ENCODE measurements around the gene CSRP1. TPM values are rescaled to one million over a fixed set of nuclear protein-coding genes. Genes with fewer than 3 reads are reported as not detected.
"Not testable (repeated sequence)": the region's sequence is repeated elsewhere in the genome, so short reads cannot be mapped to it uniquely, and the experiment has no call there.

The CSRP1 gene
- total and polyA plus RNA-seq, 2 donors (not counting 1 experiment from before 2014, with no cell fraction given), result 23.8 to 36.7 TPM

- no peaks in the 10 kb centered on the region for H3K36me3 ChIP-seq (replicated peaks in 1 of 2; ENCODE audit: control extremely low read depth in 1 of 2, control insufficient read depth in 1 of 2, extremely low read depth in 1 of 2, insufficient read depth in 2 of 2, low read length in 1 of 2)
- Mint-ChIP-seq H3K4me1 (peaks cover 6% of the 10 kb centered on the region), H3K4me3 (no peak overlapping the region), H3K27me3 (peaks cover 50% of the 10 kb centered on the region), H3K27ac (no peak overlapping the region), H3K9me3 (ENCODE audit: insufficient read depth) (no peaks in the 10 kb centered on the region)
- intact Hi-C loops (cut with micrococcal nuclease), result no loop called here
- no peak overlapping the region for H2AFZ ChIP-seq (ENCODE audit: insufficient read depth, low read depth, low read length, poor library complexity, severe bottlenecking)
- no peak overlapping the region for H3K27ac ChIP-seq (ENCODE audit: low read length in 2 of 2)
- CTCF ChIA-PET, result interaction anchor here (1.2 to 1.6 kb wide), 2 partner anchors 8 to 39 kb away, joined by 4 to 7 read pairs; no protein-coding TSS in a partner anchor
- H3K9ac ChIP-seq (ENCODE audit: low read length), result no peak overlapping the region
- no peak for TF ChIP-seq EZH2 (IDR thresholded peaks at IDR 0.05; ENCODE audit: borderline replicate concordance, insufficient read depth, low read depth, low read length, poor library complexity, severe bottlenecking)
- TF ChIP-seq CTCF (IDR thresholded peaks at IDR 0.05), result no peak
- H3K79me2 ChIP-seq (ENCODE audit: control insufficient read depth, insufficient read depth, low read length), result no peaks in the 10 kb centered on the region
- no peak for ATAC-seq (ENCODE audit: low read depth)
- WGBS (ENCODE audit: insufficient coverage), result 90% methylated on average over 1 of the region's 2 CpGs
- POLR2A ChIA-PET, result no interaction called here
- H3K9me3 ChIP-seq (ENCODE audit: control extremely low read depth in 1 of 3, control insufficient read depth in 2 of 3, insufficient read depth in 1 of 3, low read length in 2 of 3), result no peaks in the 10 kb centered on the region
- H4K20me1 ChIP-seq (ENCODE audit: control insufficient read depth, insufficient read depth, low read length, poor library complexity, severe bottlenecking), result no peaks in the 10 kb centered on the region
- DNase-seq, result no peak
- peaks cover 0 to 35% (median 12%) of the 10 kb centered on the region in 4 experiments for H3K27me3 ChIP-seq (replicated peaks in 1 of 4; ENCODE audit: control extremely low read depth in 1 of 4, control insufficient read depth in 3 of 4, insufficient read depth in 4 of 4, low read length in 3 of 4)
- no peak overlapping the region for H3K4me3 ChIP-seq (ENCODE audit: control extremely low read depth in 1 of 5, extremely low read depth in 1 of 5, insufficient read depth in 1 of 5, low read depth in 2 of 5, low read length in 4 of 5)
- H3K4me2 ChIP-seq (replicated peaks; ENCODE audit: low read depth, low read length, poor library complexity, severe bottlenecking), result no peak overlapping the region
- peaks cover 7 to 12% of the 10 kb centered on the region in 2 donors for H3K4me1 ChIP-seq (ENCODE audit: control insufficient read depth in 2 of 2, insufficient read depth in 2 of 2, low read length in 2 of 2)
Observed at GRCh38 chr1:201473296-201473695, 33.6 kb downstream of the CSRP1 start.

- H3K4me3 ChIP-seq (ENCODE audit: control extremely low read depth in 1 of 5, extremely low read depth in 1 of 5, insufficient read depth in 1 of 5, low read depth in 2 of 5, low read length in 4 of 5); H3K4me1 Mint-ChIP-seq; H2AFZ ChIP-seq (ENCODE audit: insufficient read depth, low read depth, low read length, poor library complexity, severe bottlenecking); H3K79me2 ChIP-seq (ENCODE audit: control insufficient read depth, insufficient read depth, low read length); POLR2A ChIA-PET; H3K9ac ChIP-seq (ENCODE audit: low read length); H3K9me3 Mint-ChIP-seq (ENCODE audit: insufficient read depth); ATAC-seq (ENCODE audit: low read depth); H3K9me3 ChIP-seq (ENCODE audit: control extremely low read depth in 1 of 3, control insufficient read depth in 2 of 3, insufficient read depth in 1 of 3, low read length in 2 of 3); H4K20me1 ChIP-seq (ENCODE audit: control insufficient read depth, insufficient read depth, low read length, poor library complexity, severe bottlenecking); H3K4me2 ChIP-seq (replicated peaks; ENCODE audit: low read depth, low read length, poor library complexity, severe bottlenecking); H3K27ac ChIP-seq (ENCODE audit: low read length in 2 of 2); DNase-seq; H3K27ac Mint-ChIP-seq; intact Hi-C loops (cut with micrococcal nuclease); H3K4me3 Mint-ChIP-seq; H3K36me3 ChIP-seq (replicated peaks in 1 of 2; ENCODE audit: control extremely low read depth in 1 of 2, control insufficient read depth in 1 of 2, extremely low read depth in 1 of 2, insufficient read depth in 2 of 2, low read length in 1 of 2): not testable (repeated sequence)
- Histone ChIP-seq H3K4me1 (ENCODE audit: control insufficient read depth in 2 of 2, insufficient read depth in 2 of 2, low read length in 2 of 2) (peaks cover 9 to 14% of the 10 kb centered on the region in 2 donors), H3K27me3 (replicated peaks in 1 of 4; ENCODE audit: control extremely low read depth in 1 of 4, control insufficient read depth in 3 of 4, insufficient read depth in 4 of 4, low read length in 3 of 4) (peaks cover 0 to 42% (median 15%) of the 10 kb centered on the region in 4 experiments)
- WGBS (ENCODE audit: insufficient coverage), result 96% methylated on average over 5 of the region's 8 CpGs
- peaks cover 57% of the 10 kb centered on the region for H3K27me3 Mint-ChIP-seq
- CTCF ChIA-PET, result interaction anchor here (1.2 to 1.6 kb wide), 2 partner anchors 9 to 40 kb away, joined by 4 to 7 read pairs; no protein-coding TSS in a partner anchor
Observed at GRCh38 chr1:201472321-201472720, 34.6 kb downstream of the CSRP1 start.
